Measurements from ENCODE around the gene PDE8B. TPM values are rescaled to one million over a fixed set of nuclear protein-coding genes. Genes with fewer than 3 reads are reported as not detected.

The PDE8B gene
- total RNA-seq, 1 donor from 2014 or later, result 5.3 TPM

DNA sequence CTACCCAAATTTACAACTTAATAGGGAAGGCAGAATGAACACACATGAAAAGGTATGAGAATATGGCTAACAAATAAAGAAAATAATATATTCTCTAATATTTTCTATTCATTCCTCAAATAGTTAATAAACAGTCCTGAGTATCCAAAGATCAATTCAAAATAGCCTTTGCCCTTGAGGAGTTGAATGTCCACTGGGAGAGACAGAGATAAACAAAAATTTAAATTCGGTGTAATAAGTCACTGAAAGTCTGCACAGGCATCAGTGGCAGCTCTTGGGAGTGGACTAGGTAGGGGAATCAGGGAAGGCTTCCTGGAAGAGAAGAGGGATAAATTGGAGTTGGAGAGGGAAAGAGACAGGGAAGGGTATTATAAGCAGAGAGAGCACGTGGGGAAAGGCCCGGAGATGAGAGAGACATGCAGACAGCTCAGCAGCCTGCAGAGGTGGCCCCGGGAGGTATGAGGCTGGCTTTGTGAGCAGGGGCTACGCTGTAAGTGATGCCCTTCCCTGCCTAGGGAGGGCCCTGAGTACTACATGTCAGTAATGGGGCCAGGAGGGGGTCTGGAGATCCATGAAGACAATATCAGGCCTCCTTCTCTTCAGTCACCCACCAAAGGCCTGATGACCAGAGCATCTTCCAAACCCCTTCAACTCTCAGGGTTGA is 137.1 kb downstream of the PDE8B start:
- no peak for ATAC-seq
- TF ChIP-seq, protein P1, sequence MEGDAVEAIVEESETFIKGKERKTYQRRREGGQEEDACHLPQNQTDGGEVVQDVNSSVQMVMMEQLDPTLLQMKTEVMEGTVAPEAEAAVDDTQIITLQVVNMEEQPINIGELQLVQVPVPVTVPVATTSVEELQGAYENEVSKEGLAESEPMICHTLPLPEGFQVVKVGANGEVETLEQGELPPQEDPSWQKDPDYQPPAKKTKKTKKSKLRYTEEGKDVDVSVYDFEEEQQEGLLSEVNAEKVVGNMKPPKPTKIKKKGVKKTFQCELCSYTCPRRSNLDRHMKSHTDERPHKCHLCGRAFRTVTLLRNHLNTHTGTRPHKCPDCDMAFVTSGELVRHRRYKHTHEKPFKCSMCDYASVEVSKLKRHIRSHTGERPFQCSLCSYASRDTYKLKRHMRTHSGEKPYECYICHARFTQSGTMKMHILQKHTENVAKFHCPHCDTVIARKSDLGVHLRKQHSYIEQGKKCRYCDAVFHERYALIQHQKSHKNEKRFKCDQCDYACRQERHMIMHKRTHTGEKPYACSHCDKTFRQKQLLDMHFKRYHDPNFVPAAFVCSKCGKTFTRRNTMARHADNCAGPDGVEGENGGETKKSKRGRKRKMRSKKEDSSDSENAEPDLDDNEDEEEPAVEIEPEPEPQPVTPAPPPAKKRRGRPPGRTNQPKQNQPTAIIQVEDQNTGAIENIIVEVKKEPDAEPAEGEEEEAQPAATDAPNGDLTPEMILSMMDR (IDR thresholded peaks at IDR 0.05), result no peak
- no peak overlapping the region for H3K4me3 ChIP-seq
- no peaks in the 10 kb centered on the region for H3K9me3 ChIP-seq
- H3K27me3 ChIP-seq (ENCODE audit: low read depth), result no peaks in the 10 kb centered on the region
- H3K36me3 ChIP-seq, result no peaks in the 10 kb centered on the region
- no peak for DNase-seq
- H3K27ac ChIP-seq, result no peak overlapping the region
- H3K4me1 ChIP-seq, result no peaks in the 10 kb centered on the region
- intact Hi-C loops (cut with DNase I), result no loop called here

DNA sequence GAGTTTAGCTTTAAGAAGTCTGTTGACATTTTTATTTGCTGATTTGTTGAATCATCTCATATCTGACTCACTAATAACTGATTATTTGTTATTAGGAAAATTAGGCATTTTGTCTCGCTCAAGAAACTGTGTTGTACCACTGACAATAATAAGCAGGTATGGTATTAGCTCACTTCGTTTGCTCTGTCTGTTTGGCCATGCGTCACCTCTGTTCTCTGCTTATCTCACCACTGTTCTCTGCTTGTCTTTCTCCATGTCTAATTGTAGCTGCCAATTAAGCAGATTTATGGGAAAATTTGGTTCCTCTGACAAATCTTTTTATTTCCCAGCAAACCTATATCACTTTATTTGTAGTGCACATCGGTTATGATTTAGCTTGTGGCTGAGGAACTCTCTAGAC is 142.8 kb downstream of the PDE8B start:
- no peaks in the 10 kb centered on the region for H3K36me3 ChIP-seq
- ATAC-seq (no peak), DNase-seq (no peak)
- TF ChIP-seq, protein P1 (IDR thresholded peaks at IDR 0.05), result no peak
- H3K4me1 ChIP-seq, result no peaks in the 10 kb centered on the region
- H3K4me3 ChIP-seq, result no peak overlapping the region
- intact Hi-C loops (cut with DNase I), result no loop called here
- H3K27ac ChIP-seq, result no peak overlapping the region
- H3K9me3 ChIP-seq, result no peaks in the 10 kb centered on the region
- no peaks in the 10 kb centered on the region for H3K27me3 ChIP-seq (ENCODE audit: low read depth)

DNA sequence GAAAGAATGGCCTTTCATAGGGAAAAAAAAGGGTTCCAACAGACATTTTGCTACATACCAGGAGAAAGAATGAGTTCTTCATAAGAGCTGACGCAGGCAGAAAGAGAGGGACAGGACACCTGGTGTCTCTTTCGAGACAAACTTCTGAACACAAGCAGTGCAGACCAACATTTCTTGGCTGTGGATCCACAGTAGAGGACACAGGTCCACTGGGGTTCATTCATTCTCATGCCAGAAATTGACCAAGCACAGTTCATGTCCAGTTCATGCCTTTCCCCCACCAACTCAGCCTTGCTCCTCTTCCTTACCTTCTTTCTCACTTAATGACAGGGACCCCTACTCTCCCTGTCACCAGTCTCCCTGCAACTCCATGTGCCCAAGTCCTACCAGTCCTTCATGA is 144.0 kb downstream of the PDE8B start:
- DNase-seq (no peak), ATAC-seq (no peak)
- Histone ChIP-seq H3K4me3 (no peak overlapping the region), H3K9me3 (no peaks in the 10 kb centered on the region), H3K4me1 (no peaks in the 10 kb centered on the region), H3K27ac (no peak overlapping the region), H3K36me3 (no peaks in the 10 kb centered on the region), H3K27me3 (ENCODE audit: low read depth) (no peaks in the 10 kb centered on the region)
- intact Hi-C loops (cut with DNase I), result no loop called here
- TF ChIP-seq, protein P1 (IDR thresholded peaks at IDR 0.05), result no peak

DNA sequence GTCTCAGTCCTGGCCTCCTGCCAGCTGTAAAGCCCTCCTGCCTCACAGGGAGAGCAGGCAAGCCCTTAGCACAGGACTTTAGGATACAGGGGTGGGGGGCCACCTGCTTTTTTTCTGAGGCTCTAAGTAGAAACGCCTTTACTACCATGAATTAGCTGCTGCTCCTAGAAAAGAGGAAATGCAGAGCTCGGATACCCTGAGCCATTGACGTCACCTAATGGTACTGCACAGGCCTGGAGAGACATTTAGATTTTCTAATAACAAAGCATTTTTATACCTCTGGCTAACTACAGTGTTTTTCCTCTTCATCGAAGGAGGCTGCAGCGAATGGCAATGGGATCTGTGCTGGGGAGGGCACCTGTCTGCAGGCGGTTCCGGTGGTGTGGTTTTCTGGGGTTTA is 144.6 kb downstream of the PDE8B start:
- DNase-seq (no peak), ATAC-seq (no peak)
- H3K27me3 ChIP-seq (ENCODE audit: low read depth), result no peaks in the 10 kb centered on the region
- H3K9me3 ChIP-seq, result no peaks in the 10 kb centered on the region
- TF ChIP-seq, protein P1 (IDR thresholded peaks at IDR 0.05), result no peak
- no peak overlapping the region for H3K4me3 ChIP-seq
- intact Hi-C loops (cut with DNase I), result no loop called here
- H3K27ac ChIP-seq, result no peak overlapping the region
- no peaks in the 10 kb centered on the region for H3K4me1 ChIP-seq
- H3K36me3 ChIP-seq, result no peaks in the 10 kb centered on the region

DNA sequence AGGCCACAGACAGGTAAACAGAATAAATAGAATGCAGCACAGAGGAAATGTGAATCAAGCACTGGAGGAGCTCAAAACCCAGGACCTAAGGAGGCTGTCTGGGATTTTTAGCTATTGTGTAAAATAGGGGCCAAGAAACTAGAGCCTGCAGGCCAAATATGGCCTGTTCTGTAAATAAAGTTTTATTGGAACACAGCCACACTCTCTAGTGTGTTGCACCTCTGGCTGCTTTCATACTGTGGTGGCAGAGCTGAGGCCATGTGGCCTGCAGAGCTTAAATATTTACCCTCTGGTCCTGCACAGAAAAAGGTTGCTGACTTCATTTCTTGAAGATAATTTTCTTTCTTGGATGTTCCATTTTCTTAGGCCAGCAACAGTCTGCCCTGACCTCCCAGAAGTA is 145.3 kb downstream of the PDE8B start:
- no peak for ATAC-seq
- Histone ChIP-seq H3K9me3 (no peaks in the 10 kb centered on the region), H3K36me3 (no peaks in the 10 kb centered on the region), H3K27ac (no peak overlapping the region), H3K4me1 (no peaks in the 10 kb centered on the region), H3K4me3 (no peak overlapping the region), H3K27me3 (ENCODE audit: low read depth) (no peaks in the 10 kb centered on the region)
- intact Hi-C loops (cut with DNase I), result no loop called here
- TF ChIP-seq, protein P1 (IDR thresholded peaks at IDR 0.05), result no peak
- no peak for DNase-seq

Measured in lower lobe of right lung (tissue), 2 donors.